OCI-LY3 (cell line): ENCODE data around the gene EMC9.

Experiments
- EZH2phosphoT487 ChIP-seq: fragments of 200-600 bp; shearing (Covaris generic); IDR thresholded peaks from 2 replicates; pipeline ENCODE4 v1.6.1; 2018; ENCODE audit warnings: antibody characterized with exemption, mixed run types, low read depth
- TF ChIP-seq, protein P1 (sequence below): fragments of 200-600, 300-600 bp; sonication (generic); IDR thresholded peaks from 2 replicates; pipeline ENCODE4 v1.5.1; 2014; ENCODE audit warnings: antibody characterized with exemption, low read length, low read depth

DNA sequence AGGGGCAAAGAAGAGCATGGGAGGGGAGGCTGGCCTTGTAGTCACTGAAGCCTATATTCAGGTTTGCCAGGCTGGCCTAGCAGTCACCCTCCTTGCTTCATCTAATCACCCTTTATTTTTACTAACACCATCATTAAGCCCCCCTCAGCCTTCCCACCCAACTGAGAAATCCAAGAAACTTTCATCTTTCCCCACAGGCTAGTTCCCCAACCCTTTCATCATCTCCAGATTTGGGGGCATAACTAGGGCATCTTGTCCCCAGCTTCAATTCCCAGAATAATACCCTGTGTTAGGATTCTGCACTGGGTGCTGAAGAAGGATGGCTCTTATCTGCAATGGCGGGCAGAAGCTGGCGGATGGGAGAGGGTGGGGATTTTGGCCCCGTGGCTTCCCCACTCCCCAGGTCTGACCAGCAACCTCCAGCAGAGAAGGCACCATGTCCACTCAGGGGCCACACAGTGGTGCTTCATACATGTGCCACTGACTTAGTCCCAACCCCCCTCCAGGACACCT, 40.4 kb downstream of the EMC9 start:
- TF ChIP-seq, protein P1, sequence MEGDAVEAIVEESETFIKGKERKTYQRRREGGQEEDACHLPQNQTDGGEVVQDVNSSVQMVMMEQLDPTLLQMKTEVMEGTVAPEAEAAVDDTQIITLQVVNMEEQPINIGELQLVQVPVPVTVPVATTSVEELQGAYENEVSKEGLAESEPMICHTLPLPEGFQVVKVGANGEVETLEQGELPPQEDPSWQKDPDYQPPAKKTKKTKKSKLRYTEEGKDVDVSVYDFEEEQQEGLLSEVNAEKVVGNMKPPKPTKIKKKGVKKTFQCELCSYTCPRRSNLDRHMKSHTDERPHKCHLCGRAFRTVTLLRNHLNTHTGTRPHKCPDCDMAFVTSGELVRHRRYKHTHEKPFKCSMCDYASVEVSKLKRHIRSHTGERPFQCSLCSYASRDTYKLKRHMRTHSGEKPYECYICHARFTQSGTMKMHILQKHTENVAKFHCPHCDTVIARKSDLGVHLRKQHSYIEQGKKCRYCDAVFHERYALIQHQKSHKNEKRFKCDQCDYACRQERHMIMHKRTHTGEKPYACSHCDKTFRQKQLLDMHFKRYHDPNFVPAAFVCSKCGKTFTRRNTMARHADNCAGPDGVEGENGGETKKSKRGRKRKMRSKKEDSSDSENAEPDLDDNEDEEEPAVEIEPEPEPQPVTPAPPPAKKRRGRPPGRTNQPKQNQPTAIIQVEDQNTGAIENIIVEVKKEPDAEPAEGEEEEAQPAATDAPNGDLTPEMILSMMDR, result no peak
- no peak for TF ChIP-seq EZH2phosphoT487
